Body of pancreas (tissue), 4 donors: Measurements from ENCODE around the gene PSMD10.

Experiments used
- CTCF ChIP-seq, 7 experiments: fragments of 450-650 bp in 4 of 7; fragments of 200-600 bp in 3 of 7; sonication (generic) in 3 of 7; IDR thresholded peaks; one replicate each; pipeline ENCODE4 v1.5.1; 2016 to 2019; ENCODE audit warnings: antibody characterized with exemption in 7 of 7
- POLR2A ChIP-seq, 3 donors: fragments of 450-650 bp; IDR thresholded peaks; one replicate each; pipeline ENCODE4 v1.6.1; 2016; ENCODE audit warnings: antibody characterized with exemption in 3 of 3, mild to moderate bottlenecking in 2 of 3

GRCh38 chrX:108087792-108088191 lies 3.5 kb downstream of the PSMD10 start:
- TF ChIP-seq CTCF (IDR thresholded peaks at IDR 0.05) (no peak), POLR2A (IDR thresholded peaks at IDR 0.05) (no peak)
